OCI-M2 (cell line): ENCODE data around the gene EFCAB6.

Experiments used
- DNase-seq: peaks from one replicate; lab custom pipeline; 2025; ENCODE audit not compliant: unreplicated experiment; lab: John Stamatoyannopoulos, UW

EFCAB6 gene

GRCh38 chr22:43554694-43555365 lies 257.3 kb downstream of the EFCAB6 start:
- DNase-seq: no peak

GRCh38 chr22:43554259-43554636 lies 257.9 kb downstream of the EFCAB6 start:
- DNase-seq: no peak

DNA sequence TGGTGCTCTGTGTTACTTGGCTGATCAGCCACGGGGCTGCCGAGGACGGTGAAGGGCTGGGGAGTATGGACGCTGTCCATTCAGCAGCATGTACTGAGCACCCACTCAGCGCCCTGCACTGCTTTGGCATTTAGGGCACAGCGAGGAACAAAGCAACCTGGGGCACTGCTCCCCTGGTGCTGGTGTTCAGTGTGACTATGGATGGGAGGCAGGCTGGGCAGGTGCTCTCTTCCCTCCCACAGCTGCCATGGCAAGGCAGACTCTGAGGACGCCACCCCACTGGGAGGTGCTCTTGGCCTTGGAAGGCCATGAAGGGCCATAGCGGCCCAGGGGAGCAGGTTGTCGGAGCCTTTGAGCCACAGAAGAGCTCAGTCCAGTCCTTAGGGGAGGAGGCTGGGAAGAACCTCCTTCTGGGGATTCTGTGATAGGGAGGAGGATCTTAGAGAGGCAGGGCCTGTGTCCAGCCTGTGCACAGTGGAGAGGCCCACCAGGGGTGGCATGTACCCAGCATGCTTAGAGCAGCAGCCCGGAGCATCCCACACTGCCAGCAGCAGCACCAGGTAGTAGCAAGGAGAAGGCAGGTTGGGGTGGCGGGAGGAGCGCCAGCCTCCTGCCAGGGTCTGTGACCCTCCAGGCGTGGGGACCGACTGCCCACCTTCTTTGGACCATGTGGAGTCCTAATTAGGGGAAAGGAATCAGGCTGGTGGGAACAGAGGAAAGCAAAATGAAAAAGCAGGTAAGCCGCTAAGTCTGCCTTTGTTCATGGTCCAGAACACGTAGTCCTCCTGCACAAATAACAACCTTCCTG lies 258.4 kb downstream of the EFCAB6 start:
- DNase-seq: no peak

DNA sequence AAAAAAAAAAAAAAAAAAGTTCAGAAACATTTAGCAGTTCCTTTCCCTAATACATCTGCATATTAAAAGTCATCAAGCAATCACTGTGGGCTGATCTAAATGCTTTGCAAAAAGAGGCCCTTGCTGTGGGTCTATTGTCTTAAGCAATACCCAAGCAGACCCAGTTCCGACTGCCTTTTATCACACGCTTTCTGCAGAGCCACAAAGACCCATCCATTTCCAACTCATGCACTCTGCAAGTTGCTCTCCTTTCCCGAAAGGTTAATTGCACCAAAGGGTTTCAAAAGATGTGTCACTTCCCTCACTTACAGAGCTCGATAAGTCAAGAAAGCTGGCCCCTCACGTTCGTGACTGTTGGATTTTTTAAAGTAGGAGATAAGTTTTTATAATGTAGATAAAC lies 261.4 kb downstream of the EFCAB6 start:
- no peak for DNase-seq

GRCh38 chr22:43550024-43550620 lies 262.0 kb downstream of the EFCAB6 start:
- DNase-seq: no peak

DNA sequence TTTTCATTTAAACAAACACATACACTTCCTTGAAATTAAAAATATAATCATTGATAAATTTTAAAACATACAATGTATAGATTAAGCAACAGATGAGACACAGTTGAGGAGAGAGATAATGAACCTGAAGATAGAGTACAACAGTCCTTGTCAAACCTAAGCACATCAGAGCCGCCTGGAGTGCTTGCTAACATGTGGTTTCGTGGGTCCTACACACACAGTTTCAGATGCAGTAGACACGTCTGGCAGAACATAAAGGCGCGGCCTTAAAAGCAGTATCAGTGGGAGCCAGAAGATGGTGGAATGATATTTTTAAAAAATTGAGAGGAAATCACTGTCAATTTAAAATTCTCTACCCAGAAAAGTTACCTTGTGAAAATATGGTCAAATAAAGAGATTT lies 265.9 kb downstream of the EFCAB6 start:
- no peak for DNase-seq

- no peak for DNase-seq
These were observed 267.8 kb downstream of the EFCAB6 start for GRCh38 chr22:43544289-43544673.

DNA sequence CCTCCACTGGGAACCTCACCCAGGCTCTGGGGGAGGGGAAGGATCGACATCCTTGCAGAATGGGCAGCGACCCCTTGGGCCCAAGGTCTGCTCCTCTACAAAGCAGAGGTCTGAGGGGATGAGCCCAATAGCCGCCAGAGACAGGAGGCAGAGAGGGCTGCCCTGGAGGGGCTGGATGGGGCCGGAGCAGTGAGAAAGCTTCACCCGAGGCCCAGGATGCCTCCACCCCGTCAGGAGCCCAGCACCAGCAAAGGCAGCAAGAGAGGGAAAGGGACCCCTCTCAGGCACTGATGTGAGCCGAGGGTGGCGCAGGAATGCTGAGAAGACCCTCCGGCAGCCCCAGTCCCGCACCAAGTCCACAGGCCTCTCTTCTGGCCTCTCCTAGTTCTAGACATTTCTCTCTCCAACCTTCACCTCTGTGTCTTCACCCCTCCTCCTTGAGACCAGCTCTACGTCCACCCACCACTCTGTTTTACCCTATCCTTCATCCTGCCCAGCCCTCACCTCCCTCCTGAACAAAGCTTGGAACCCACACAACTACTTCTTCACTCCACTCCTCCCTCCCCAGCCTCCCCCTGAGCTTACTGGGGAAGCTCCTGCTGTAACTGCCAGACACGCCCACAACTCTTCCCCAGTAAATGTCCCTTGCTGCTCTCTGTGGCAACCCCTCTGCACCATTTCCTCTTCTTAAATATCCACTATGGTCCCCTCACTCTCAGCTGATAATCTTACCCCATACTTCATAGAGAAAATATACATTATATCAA lies 268.4 kb downstream of the EFCAB6 start:
- no peak for DNase-seq

- DNase-seq: no peak
These were observed 269.2 kb downstream of the EFCAB6 start for GRCh38 chr22:43542681-43543521.

DNA sequence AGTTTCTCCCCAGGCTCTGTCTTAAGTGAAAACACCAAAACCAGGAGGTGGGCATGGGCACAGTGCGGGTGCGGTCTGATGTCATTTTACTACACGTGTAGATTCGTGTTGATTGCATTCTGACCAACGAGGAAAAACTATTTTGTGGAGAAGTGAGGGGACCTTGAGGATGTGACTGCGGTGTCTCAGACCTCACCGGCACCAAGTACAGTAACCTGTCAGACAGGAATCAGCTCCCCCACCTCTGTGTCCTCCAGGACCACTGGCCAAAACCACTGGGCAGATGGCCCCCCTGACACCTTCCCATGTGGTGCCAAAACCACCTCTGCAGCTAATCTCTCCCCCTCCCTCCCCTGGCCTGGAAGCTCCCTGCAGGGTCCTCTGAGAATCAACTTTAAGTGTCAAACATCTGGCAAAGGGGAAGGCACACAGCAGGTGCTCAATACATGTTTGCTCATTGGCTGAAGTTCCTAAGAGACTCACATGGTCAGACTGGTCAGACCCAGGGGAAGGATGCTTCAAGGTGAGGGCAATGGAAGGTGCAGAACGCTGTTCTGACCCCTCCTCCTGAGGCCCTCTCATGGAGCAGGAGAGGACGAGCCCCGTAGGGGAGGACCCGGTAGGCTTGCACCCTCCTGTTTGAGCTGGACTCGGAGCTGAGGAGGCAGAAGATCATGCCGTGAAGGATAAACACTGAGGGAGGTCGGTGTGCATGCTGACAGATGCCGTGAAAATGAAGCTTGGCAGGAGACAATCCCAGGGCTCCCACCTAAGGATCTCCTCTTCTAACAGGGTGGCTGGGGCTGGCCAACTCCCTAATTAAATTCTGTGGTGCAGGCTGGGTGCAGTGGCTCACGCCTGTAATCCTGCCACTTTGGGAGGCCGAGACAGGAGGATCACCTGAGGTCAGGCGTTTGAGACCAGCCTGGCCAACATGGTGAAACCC lies 270.4 kb downstream of the EFCAB6 start:
- DNase-seq: no peak

GRCh38 chr22:43541022-43541421 lies 271.1 kb downstream of the EFCAB6 start:
- DNase-seq: no peak

GRCh38 chr22:43540529-43540923 lies 271.6 kb downstream of the EFCAB6 start:
- no peak for DNase-seq

DNA sequence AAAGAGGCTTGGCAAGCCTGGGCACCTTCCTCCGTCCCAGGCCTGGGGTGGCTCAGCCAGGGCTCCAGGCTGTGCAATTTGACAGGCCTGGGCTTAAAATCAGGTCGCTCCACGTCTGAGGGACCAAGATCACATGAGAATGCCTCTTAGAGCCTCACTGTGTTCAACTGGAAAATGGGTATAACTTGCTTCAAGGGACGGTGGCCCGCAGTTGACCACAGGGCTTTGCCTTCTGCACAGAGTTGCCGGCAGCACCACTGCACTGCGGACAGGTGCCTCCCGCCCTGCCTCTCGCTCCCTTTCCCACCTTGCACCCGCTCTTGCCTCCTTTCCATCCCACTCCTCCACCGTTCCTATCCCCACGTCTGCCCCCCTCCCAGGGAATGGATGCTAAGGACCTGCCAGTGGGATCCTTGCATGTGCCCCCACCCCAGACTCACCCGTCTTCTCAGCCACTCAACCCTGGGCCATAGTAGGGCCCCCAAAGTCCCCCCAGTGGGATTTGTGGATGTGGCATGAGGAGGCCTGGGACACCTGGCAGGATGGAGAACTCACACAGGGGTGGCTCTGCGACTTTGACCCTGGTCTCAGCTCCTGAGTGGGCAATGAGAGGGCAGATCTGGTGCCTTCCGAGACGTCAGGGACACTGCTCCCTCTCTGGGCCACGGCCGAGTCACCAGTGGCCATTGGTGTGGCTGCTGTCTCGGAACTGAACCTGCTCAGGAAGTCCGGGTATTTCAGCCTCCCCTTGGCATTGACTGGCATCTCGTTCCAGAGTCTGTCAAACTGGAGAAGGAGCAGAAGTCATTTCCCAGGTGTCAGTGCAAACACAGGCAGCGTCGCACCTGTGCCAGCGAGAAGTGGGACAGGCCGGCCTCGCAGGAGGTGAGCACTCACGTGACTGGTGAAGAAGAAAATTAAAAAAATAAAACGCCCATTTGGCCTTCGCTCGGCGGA lies 272.3 kb downstream of the EFCAB6 start:
- no peak for DNase-seq

- DNase-seq: no peak
These were observed 275.0 kb downstream of the EFCAB6 start for GRCh38 chr22:43537019-43537585.

DNA sequence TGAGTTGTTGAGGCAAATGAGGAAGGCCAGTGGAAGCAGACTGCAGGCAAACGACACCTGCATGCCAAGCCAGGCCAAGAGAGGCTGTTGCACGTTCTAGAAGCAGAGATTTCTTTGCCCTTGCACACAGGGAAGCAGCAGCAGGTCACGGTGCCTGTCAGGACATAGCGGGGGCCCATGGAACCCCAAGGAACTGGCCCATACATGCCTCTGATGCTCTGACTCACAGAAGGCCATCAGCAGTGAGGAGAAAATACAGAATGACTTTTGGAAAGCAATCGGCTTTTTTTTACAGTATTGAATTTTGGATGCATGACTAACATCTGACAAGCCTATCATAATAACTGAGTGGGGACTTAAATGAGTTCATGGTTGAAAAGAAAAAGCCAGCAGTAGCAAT lies 276.4 kb downstream of the EFCAB6 start:
- DNase-seq: no peak

GRCh38 chr22:43535336-43535735 lies 276.8 kb downstream of the EFCAB6 start:
- no peak for DNase-seq

GRCh38 chr22:43534916-43535315 lies 277.2 kb downstream of the EFCAB6 start:
- DNase-seq: no peak
